ENCODE results near the gene TXNRD2. TPM values are rescaled to one million over a fixed set of nuclear protein-coding genes. Genes with fewer than 3 reads are reported as not detected.

The TXNRD2 gene
- total RNA-seq, 1 donor from 2014 or later: 47.5 TPM

DNA sequence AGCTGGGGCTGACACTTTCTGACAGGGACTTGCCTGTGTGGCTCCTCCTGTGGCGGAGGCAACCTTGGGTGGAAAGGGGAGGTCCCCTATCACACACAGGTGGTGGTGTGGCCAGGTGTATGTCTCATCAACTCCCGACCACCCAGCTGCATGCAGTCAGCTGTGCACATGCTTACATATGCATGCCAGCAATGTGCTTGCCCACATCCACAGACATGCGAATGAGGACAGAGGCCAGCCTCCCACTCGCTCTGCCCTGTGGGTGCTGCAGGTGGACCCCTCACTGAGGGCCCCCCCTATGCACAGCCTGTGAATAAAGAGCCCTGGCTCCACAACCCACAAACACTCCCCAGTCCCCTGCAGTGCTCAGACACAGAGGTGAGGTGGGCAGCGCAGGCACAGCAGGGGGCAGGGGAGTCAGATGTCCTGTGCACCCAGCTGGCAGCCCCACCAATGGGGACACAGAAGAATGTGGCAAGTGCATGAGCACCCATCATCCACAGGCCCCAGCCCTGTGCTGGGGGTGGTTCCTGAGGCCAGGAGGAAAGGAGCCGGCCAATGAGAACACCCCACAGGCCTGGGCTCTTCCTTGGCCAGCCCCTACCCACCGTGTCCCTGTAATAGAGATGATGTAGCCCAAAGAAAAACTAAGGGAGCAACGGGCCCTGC, 96.4 kb downstream of the TXNRD2 start:
- Histone ChIP-seq H3K36me3 (peaks cover 3% of the 10 kb centered on the region), H3K27me3 (ENCODE audit: low read depth) (no peaks in the 10 kb centered on the region), H3K4me3 (no peak overlapping the region), H3K27ac (peak overlapping the region; percentile 81), H3K4me1 (peaks cover 49% of the 10 kb centered on the region), H3K9me3 (no peaks in the 10 kb centered on the region)
- ATAC-seq (no peak), DNase-seq (no peak)
- intact Hi-C loops (cut with DNase I): no loop called here
- no peak for TF ChIP-seq CTCF (IDR thresholded peaks at IDR 0.05)

GRCh38 chr22:19844377-19845053, 97.1 kb downstream of the TXNRD2 start:
- Histone ChIP-seq H3K4me1 (peaks cover 47% of the 10 kb centered on the region), H3K9me3 (no peaks in the 10 kb centered on the region), H3K4me3 (peak overlapping the region; percentile 23), H3K27ac (peak overlapping the region; percentile 81), H3K36me3 (no peaks in the 10 kb centered on the region), H3K27me3 (ENCODE audit: low read depth) (no peaks in the 10 kb centered on the region)
- ATAC-seq (peak; percentile 65 to 74), DNase-seq (peak; percentile 82)
- TF ChIP-seq CTCF (IDR thresholded peaks at IDR 0.05): peak; percentile 30
- intact Hi-C loops (cut with DNase I): no loop called here

GRCh38 chr22:19843857-19844376, 97.7 kb downstream of the TXNRD2 start:
- H3K27me3 ChIP-seq (ENCODE audit: low read depth): no peaks in the 10 kb centered on the region
- peak overlapping the region; percentile 81 for H3K27ac ChIP-seq
- ATAC-seq: peak in 1 of 2 donors; percentile 5
- no peaks in the 10 kb centered on the region for H3K9me3 ChIP-seq
- no peaks in the 10 kb centered on the region for H3K36me3 ChIP-seq
- peak overlapping the region; percentile 23 for H3K4me3 ChIP-seq
- peaks cover 41% of the 10 kb centered on the region for H3K4me1 ChIP-seq
- intact Hi-C loops (cut with DNase I): no loop called here
- no peak for DNase-seq
- TF ChIP-seq CTCF (IDR thresholded peaks at IDR 0.05): no peak

GRCh38 chr22:19843107-19843856, 98.3 kb downstream of the TXNRD2 start:
- Histone ChIP-seq H3K4me3 (no peak overlapping the region), H3K27ac (peak overlapping the region; percentile 81), H3K9me3 (no peaks in the 10 kb centered on the region), H3K36me3 (no peaks in the 10 kb centered on the region), H3K27me3 (ENCODE audit: low read depth) (no peaks in the 10 kb centered on the region), H3K4me1 (peaks cover 35% of the 10 kb centered on the region)
- no peak for TF ChIP-seq CTCF (IDR thresholded peaks at IDR 0.05)
- DNase-seq (no peak), ATAC-seq (peak in 1 of 2 donors; percentile 15)
- intact Hi-C loops (cut with DNase I): no loop called here

GRCh38 chr22:19842393-19843106, 99.1 kb downstream of the TXNRD2 start:
- Histone ChIP-seq H3K27ac (peak overlapping the region; percentile 81), H3K36me3 (no peaks in the 10 kb centered on the region), H3K4me1 (peaks cover 28% of the 10 kb centered on the region), H3K27me3 (ENCODE audit: low read depth) (no peaks in the 10 kb centered on the region), H3K9me3 (no peaks in the 10 kb centered on the region), H3K4me3 (no peak overlapping the region)
- ATAC-seq (no peak), DNase-seq (no peak)
- TF ChIP-seq CTCF (IDR thresholded peaks at IDR 0.05): no peak
- intact Hi-C loops (cut with DNase I): no loop called here

All from lower lobe of right lung (tissue), 2 donors.